ENCODE results near the gene RGS9. TPM values are rescaled to one million over a fixed set of nuclear protein-coding genes. Genes with fewer than 3 reads are reported as not detected.

Gene RGS9
- polyA plus RNA-seq, 3 donors = 0.86 to 4.5 (median 0.92) TPM

DNA sequence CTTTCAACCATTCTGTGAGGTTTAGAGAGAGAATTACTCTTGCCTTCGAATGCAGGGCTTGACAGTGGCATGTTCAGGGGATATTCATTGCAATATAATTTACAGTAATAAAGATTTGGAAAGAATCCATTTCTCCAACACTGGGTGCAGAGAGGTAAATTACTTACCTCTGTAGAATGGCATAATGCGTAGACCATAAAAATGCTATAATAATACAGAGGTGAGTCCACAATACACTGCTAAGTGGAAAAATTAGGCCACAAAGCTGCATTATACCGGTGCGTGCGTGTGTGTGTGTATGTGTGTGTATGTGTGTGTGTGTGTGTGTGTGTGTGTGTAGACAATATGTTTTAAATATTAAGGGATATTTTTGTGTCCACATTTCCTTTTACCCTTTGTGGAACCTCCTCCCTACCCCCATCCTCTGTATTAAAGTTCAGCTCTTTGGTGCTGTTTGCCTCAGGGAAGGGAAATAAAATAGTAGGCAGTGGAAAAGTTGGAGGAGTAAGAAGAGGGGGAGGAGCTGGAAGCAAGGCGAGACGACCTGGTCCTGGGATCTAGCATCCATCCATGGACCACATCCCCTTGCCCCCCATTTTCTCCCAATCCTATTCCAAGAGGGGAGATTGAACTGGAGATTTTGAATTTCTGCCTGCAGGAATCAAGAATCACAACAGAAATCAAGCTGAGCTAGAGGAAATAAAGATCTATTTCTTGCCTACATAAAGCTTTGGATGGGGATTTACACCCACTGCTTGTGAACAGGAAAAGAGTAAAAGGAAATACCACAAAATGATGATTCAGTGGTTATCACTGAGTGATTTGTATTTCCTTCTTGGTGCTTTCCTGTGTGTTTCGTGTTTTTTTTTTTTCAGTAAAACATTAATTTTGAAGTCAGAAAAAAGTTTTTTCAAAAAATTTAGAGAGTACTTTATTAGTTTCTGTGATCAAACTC is 124.8 kb downstream of the RGS9 start:
- H3K27ac ChIP-seq (ENCODE audit: low read depth, low read length) = no peak overlapping the region

DNA sequence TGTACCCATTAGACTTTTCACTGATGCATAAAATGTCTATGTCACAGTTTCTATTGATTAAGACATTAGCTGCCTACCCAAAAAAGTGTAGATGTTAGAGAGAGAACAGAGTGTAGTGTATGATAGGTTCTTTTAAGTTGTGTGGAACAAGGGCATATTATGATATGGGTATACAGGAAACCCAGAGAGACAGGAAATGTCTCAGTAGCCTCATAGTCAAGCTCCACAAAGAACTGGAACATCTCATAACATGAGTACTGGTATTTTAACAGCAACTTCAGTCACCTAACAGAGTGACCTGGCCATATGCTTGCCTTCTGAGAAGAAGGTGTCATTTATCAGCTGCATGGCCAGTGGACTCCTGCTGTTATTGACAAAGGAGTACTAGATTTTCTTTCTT is 128.1 kb downstream of the RGS9 start:
- H3K27ac ChIP-seq (ENCODE audit: low read depth, low read length) = no peak overlapping the region

More for the DNA sequence above, 124.8 kb downstream of the RGS9 start:
- 64 to 69% (median 68%) methylated on average over 8 of the region's 8 CpGs for WGBS, 3 donors

DNA sequence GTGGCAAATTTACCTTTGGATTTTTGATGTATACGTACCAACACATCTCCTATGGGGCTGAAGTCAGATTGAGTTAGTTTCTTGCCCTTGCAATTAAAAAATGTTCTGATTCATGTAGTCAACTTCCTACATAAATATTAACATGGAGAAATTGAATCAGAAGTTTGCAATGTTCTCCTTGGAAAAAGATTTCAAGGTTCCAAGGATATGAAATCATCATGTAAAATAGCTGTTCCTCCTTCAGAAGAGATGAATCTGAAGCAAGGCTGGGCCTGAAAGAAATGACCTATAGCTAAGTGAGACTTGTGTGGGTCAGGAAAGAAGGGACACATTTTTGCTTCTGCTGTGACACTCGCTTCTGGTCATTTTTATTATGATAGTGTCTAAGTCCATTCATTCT is 131.7 kb downstream of the RGS9 start:
- no peak overlapping the region for H3K27ac ChIP-seq (ENCODE audit: low read depth, low read length)
- 78 to 92% (median 91%) methylated on average over 2 of the region's 2 CpGs for WGBS, 3 donors

DNA sequence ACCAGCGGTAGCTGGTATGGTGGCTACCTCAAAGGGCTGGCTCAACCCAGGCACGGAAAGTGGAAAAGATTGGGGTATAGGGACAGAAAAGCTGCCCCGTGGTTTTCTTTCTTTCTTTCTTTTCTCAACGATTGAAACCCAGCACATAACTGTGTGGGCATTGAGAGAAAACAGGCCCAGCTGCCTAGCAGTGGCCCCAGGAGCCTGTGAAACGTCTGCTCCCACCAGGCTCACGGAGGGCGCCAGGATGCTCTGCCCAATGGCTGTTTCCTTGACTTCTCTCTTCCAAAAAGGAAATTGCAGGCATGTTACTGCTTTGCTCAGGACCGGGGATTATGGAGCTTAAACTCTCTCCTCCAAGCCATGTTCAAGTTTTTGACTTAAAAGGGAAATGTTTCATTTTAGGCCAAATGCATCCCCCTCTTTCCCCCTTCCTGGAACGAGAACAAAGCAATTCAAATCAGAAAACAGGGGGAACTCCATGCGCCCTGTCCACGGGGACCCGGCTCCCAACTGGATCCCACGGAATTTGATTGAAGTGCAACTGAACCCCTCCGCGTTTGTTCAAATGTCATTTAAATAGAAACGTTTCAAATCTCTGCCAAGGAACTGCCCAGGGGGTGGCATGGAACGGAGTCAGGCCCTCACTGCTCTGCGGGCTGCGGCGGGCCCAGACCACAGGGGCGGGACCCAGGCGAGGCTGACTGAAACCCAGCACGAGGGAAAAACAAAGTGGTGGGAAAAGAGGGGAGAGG is 133.5 kb downstream of the RGS9 start:
- 40 to 54% (median 45%) methylated on average over 23 of the region's 23 CpGs for WGBS, 3 donors
- no peak overlapping the region for H3K27ac ChIP-seq (ENCODE audit: low read depth, low read length)

DNA sequence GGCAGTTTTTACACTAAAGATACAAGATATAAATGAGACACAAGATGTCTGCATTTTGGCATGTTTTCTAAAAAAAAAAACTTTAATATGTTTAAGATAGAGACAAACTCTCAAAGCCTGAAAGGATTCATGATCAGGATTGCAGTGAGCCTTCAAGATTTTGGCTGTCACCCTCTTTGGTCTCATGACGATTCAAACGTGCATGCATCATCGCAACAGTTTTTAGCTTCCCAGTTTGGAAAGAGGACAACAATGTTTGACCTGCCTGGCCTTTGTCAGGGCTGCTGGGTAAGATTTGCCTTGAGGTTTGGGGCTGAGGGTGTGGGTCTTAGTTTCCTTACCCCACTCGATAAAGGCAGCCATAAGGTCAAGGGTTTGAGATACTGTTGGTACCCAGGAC is 134.1 kb downstream of the RGS9 start:
- H3K27ac ChIP-seq (ENCODE audit: low read depth, low read length) = no peak overlapping the region
- WGBS, 3 donors = 62 to 73% (median 65%) methylated on average over 4 of the region's 4 CpGs

Other genes with a start within 250 kb of the RGS9 start
- gene LRRC37A3, start 217.9 kb upstream of the RGS9 start, polyA plus RNA-seq = 1 to 10 TPM; 1.3 to 9.0 (median 1.5) TPM
- 10 to 100 TPM in 2 of 3 donors, 1 to 10 TPM in 1; 8.3 to 29.6 (median 15.0) TPM for gene GNA13, start 80.6 kb upstream of the RGS9 start, polyA plus RNA-seq

Data from adipose tissue (tissue), 3 donors.